Right renal pelvis (tissue), 4 donors: ENCODE data around the gene HTR4. TPM values are rescaled to one million over a fixed set of nuclear protein-coding genes. Genes with fewer than 3 reads are reported as not detected.

Experiments used
- DNase-seq, 4 donors: peaks; one replicate each; pipeline ENCODE4 v3.0.0-alpha.2; 2013; ENCODE audit warnings: low read depth in 4 of 4, low spot score in 3 of 4, missing footprints in 1 of 4
- polyA plus RNA-seq, 4 donors: library from polyadenylated mRNA; unstranded; fragments of 120-200 nt; gene quantifications; one replicate each; pipeline ENCODE4 v1.2.1, GENCODE V29; 2013; ENCODE audit not compliant: insufficient read length in 4 of 4

Gene HTR4
- polyA plus RNA-seq, 4 donors, result 0.05 to 0.15 TPM; not detected in 2

GRCh38 chr5:148619484-148619883 is 34.8 kb downstream of the HTR4 start:
- no peak for DNase-seq

- no peak for DNase-seq
Measured at GRCh38 chr5:148615644-148616275, 38.6 kb downstream of the HTR4 start.

DNA sequence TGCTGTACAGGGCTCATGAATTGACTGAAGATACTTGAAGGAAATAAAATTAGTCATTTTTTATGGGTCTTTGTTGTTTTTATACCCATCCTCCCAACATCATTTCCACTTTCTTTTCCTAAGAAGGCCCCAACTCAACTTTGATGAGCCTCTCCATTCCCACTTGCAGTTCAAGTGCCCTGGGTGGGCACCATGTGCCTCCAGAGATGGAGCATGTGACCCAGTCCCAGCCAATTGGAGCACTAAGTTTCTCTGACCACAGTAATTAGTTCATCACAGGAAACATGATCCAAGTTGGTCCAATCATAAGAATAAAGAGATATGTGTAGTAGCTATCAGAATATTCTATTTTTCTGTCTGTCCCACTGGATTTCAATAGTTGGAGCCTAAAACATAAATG is 46.9 kb downstream of the HTR4 start:
- DNase-seq, result no peak

DNA sequence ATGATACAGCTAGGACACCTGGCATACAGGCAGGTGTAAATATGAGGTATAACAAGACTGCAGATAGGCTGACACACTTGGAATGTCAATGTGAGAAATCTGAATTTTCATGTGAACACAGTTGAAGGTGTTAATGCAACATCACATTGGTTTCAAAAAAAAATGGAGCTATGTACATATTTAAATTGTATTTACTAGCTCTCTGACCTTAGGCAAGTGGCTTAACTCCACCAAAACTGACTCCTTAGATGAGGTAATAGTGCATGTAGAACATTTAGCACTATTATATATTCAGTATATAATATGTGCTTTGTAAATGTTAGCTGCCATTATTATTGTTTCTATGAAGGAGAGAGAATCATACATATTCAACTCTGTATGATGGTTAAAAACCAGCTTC is 48.0 kb downstream of the HTR4 start:
- no peak for DNase-seq

DNA sequence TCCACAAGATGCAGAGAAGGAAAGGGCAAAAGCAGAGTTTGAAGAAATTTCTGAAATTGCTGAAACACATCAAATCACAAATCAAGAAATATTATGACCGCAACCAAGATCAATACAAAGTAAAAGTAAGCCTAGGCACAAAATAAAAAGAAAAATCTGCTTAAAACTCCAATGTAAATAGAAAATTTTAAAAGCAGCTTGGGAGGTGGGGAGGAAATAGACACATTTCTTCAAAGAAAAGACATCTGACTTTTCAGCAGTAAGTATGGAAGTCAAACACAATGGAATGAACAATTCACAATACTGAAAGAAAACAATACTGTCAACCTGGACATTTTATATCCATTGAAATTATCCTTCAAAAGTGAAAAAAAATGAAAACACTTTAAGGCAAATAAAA is 55.1 kb downstream of the HTR4 start:
- DNase-seq, result no peak

- DNase-seq, result no peak
Measured at GRCh38 chr5:148595697-148596096, 58.6 kb downstream of the HTR4 start.

DNA sequence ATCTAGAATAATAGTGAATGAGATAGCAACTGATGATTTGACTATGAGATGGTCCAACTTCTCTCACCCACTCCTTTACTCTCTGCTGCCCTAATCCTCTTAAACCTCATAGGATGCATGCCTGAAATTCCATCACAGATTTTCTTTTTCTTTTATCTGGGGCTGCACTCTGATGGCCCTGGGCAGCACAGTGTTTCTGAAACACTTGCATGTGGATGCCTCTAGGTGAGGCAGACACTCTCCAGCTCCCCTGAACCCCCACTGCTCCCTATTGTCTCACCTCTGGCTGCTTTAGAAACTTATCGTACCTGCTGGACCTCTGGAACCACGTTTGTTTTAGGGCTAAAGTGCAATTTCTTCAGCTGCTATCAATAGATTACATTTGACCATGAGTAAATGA is 67.5 kb downstream of the HTR4 start:
- no peak for DNase-seq

GRCh38 chr5:148585988-148586387 is 68.3 kb downstream of the HTR4 start:
- DNase-seq, result no peak

DNA sequence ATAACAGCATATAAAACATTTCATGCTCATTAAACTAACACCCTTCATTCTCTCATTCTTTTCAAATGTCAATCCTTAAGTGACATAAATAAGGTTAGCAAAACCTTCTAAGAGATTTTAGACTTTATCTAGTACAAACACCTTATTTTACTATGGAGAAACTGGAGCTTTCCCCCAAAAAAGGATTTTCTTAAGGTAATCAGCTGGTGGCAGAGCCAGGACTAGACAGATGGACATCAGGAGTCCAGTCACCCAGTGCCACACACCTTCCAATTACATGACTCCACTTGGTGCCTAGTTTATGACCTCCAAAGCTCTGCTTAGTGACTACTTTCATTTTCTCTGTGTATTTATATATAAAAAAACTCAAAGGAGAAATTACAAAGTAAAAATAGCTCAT is 70.2 kb downstream of the HTR4 start:
- DNase-seq, result no peak

DNA sequence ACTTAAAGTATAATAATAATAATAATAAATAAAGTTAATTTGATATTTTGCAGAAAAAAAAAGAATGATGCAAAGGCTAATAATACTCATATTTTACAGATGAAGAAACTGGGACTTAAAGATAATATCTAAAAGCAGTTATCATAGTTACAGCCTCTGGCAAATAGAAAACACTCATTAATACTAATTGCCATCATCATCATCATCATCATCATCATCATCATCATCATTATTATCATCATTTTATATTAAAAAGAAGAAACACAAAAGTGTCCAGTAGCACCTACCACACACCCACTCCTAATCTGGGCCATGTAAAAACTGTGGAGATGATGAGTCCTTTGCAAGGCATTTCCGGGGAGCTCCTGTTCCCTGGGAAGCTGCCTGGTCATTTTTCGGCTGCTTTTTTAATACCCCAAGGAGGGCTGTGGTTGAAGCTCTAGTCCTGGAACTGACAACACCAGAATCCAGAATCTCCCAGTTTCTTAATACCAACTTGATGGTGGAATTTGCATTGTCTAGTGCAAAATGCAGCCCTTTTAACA is 70.8 kb downstream of the HTR4 start:
- no peak for DNase-seq

- DNase-seq, result no peak
Measured at GRCh38 chr5:148574167-148574566, 80.2 kb downstream of the HTR4 start.

DNA sequence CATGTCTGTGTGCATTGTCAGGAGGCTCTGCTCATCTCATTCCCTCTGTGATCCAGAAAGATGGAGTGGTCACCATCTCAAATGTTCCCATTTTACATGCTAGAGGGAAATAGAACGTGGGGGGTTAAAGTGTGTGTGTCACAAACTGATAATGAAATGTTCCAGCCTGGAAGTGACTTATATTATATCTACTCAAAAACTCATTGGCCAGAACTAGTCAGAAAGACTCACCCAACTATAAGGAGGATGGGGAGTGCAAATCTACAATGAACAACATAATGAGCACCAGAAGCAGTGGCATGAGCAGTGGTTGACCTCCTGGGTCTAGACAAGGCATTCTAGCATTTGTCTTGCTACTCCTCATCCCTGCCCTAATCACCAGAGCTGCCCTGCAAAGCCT is 81.0 kb downstream of the HTR4 start:
- DNase-seq, result no peak

GRCh38 chr5:148569948-148570347 is 84.4 kb downstream of the HTR4 start:
- no peak for DNase-seq

- no peak for DNase-seq
Measured at GRCh38 chr5:148565148-148565547, 89.2 kb downstream of the HTR4 start.

DNA sequence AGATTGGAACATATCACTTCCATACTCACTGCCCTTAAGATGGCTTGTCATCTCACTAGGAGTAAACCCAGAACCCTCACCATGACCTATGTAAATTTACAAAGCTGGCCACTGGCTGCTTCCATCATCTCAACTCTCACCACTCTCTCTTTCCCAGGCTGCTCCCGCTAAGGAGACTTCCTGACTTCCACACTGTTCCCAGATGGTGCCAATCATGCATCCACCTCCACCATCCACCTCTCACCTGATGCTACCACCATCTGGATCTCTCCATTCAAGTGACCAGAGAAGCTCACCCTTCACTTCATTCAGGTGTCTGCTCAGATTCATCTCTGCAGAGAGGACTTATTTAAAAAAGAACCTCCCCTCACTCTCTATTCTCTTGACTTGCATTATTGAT is 91.3 kb downstream of the HTR4 start:
- no peak for DNase-seq

DNA sequence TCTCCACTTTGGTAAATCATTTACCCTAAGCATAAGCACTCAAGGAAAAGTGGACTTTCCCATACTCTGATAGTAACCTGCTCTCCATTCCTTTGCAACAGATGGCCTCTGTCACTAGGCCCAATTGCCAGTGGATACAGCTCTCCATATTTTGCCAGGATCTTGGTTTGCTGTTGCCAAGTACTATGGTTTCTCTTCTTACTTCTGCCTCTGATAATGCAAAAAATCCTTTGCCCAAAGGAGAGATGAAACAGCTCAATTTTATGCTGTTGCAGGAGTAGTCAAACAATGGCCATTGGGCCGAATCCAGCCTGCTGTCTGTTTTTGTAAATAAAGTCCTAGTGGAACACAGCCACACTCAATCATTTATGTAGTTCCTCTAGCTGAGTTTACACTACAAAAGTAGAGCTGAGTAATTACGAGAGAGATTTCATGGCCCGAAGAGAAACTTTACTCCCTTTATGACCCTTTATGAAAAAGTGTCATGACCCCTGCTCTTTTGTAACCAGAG is 92.5 kb downstream of the HTR4 start:
- peak in 2 of 4 donors; percentile 4 to 20 for DNase-seq

DNA sequence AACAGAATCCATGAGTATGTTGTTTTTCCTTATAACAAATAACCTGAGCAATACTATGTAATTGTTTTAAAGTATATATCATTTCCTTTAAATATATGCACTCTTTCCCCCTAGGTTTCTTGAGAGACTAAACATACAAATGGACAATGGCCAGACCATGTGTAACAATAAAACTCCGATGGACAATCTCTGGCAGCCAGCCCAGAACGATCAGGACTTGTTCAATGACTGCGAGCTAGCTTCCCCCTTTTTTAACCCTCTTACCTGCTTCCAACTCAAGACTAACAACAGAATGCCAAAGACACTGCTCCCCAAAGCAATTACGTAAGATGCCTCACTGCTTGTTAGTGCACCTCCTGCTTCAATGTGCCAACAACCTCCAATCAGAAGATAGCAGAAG is 94.9 kb downstream of the HTR4 start:
- no peak for DNase-seq

DNA sequence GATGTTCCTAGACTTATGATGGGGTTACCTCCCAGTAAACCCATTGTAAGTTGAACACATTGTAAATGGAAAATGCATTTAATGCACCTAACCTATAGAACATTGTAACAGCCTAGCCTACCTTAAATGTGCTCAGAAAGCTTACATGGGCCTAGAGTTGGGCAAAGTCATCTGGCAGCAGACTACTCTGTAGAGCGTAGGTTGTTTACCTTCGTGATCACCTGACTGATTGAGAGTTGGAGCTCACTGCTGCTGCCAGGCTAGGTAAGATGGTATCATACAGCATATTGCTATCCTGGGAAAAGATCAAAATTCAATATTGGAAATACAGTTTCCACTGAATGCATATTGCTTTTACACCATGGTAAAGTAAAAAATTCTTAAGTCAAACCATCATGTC is 95.4 kb downstream of the HTR4 start:
- DNase-seq, result no peak

DNA sequence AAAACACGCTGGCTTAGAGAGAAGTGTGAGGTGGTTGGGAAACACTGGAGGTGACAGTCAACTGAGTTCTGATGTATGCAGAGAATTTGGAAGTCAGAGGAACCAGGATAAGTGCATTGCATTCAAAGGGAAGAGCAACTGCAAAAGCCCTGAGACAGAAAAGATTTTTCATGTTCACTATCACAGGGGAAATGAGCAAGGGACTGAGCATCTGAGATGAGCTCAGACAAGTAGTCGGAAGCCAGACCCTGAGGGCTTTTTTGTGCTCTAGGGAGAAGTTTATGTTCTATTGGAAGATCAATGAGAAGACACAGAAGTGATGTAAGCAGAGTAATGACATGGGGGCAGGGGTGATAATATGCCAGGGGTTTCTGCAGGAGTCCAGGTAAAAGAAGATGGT is 97.5 kb downstream of the HTR4 start:
- DNase-seq, result no peak

- DNase-seq, result no peak
Measured at GRCh38 chr5:148554621-148555020, 99.7 kb downstream of the HTR4 start.

- no peak for DNase-seq
Measured at GRCh38 chr5:148543727-148544126, 110.6 kb downstream of the HTR4 start.

GRCh38 chr5:148542812-148543211 is 111.5 kb downstream of the HTR4 start:
- no peak for DNase-seq
